Stimulated activated CD8-positive, alpha-beta memory T cell treated with anti-CD3 and anti-CD28 coated beads, Interleukin-7, amount 100 ng/mL, for 1 hour (primary cell): ENCODE measurements around the gene SCYGR5.
"Not testable (repeated sequence)": the region's sequence is repeated elsewhere in the genome, so short reads cannot be mapped to it uniquely, and the experiment has no call there.

Experiments
- DNase-seq, 2 donors: peaks; one replicate each; pipeline ENCODE4 v3.0.0-alpha.2; 2020; ENCODE audit warnings: low read depth in 2 of 2

SCYGR5 gene

GRCh38 chr2:227673620-227674019, 7.0 kb downstream of the SCYGR5 start:
- DNase-seq: not testable (repeated sequence)

DNA sequence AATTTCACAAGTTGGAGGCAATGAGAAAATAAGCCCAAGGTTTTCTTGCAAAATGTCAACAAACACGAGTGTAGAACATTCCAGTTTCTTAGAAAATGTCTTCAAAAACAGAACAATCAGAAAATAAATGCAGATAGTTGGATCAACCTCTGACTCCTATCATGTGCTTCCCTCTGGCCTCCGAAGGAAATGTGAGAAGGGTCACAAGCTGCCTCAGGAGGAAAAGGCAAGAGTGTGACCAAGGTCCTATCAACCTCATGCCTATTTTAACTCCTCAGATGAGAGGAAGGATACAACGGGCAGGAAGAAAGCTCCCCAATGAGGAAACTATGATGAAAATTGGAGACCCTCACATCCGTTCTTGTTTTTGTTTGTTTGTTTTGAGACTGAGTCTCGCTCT, 7.9 kb downstream of the SCYGR5 start:
- DNase-seq: no peak

DNA sequence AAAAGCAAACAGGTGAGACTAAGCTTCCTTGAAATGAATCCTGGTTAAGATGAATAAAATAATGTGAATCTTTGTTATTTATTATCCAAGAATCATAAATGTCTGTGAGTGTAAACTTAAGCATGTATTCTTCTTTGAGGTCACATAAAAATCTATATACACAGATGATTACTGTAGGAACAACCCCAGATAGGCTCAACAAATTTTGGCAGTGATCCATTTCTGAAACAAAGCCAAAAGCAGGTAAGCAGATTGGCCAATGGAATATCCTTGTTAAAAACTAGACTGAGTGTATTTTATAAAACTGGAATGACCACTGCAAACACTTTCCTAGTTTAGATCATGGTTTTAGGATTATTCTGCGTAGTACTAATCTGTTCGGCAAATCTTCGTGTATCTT, 11.3 kb downstream of the SCYGR5 start:
- DNase-seq: no peak

- no peak for DNase-seq
Observed at GRCh38 chr2:227684258-227684657, 17.7 kb downstream of the SCYGR5 start.

DNA sequence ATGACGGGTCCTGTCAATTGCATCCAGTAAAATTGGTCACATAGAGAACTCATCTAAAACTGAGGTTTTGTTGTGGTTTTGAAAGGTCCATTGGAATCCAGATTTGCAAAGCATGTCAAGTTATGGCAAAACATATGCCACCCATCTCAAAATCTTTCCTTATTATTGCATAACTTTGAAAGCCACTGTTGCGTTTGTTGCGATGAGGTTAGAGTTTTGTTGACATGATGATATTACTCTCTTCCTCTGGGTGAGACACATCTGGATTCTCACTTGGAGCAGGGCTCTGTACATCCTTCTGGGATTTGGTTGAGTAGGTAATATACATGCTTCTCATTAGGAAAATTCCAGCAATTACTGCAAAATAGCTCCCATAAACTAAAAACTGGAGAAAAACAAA, 20.6 kb downstream of the SCYGR5 start:
- no peak for DNase-seq

DNA sequence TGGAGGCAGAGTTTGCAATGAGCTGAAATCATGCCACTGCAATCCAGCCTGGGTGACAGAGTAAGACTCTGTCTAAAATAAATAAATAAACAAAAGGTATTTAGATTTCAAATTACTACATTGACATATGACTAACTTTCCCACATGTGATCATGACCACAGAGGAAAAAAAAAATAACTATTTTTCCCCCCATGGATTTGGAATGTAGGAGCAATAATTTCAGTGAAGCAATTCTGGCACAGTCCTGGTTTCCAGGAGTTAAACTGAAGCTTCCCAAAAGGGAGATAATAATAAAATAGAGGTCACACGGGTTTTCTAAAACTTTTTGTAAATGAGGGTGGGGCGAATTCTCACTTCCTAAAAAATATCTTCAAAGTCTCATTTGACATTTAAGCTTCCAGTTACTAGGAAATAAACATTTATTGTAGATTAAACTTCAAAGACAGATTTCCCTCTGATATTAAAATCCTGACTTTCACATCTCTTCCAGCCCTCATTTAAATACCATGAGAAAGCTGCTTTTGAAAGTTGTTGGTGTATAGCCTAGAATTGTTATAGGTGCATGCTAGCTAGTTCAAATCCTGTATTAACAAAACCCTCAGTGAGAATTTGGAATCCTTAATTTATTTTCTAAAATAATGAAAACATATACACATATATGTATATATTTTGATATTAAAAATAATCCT, 30.5 kb downstream of the SCYGR5 start:
- DNase-seq: no peak

GRCh38 chr2:227701556-227701955, 35.0 kb downstream of the SCYGR5 start:
- DNase-seq: no peak

DNA sequence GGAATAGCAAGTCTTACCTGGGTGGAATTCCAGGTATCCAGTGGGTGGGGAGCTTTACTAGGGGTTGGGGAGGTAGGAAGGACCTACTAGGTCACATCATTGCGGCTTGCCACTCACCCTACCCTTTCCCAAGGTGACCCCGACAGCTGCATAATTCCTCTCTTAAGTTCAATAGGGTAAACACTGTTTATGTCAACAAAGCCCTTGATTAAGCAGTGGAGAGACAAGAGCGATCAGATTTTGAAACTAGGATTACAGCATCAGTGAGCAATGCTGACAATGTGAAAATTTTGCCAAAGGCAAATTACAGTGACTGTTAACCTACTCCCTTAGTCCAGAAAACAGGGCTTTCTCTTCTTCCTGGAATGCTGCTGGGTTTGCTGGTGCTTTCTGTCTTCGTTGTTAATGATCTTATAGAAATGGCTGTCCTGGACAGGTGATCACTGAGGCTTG, 36.7 kb downstream of the SCYGR5 start:
- DNase-seq: no peak

GRCh38 chr2:227703961-227704360, 37.4 kb downstream of the SCYGR5 start:
- no peak for DNase-seq

DNA sequence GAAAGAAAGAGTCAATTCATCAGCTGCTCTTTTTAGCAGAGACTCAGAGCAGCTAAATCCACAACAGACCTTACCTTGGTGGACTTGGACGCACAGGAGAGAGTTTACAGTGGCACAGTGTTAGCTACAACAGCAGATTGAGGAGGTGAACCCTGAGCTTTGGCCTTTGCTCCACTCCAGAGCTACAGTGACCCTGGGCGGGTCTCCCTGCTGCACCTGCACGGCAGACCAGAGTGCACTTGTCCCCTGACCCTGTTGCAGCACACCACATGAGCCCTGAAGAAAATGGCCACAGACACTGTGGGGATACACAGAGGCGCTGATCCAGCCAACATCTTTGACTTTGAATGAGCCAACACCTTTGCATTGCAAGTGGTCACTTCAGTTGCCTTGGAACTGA, 40.3 kb downstream of the SCYGR5 start:
- no peak for DNase-seq

DNA sequence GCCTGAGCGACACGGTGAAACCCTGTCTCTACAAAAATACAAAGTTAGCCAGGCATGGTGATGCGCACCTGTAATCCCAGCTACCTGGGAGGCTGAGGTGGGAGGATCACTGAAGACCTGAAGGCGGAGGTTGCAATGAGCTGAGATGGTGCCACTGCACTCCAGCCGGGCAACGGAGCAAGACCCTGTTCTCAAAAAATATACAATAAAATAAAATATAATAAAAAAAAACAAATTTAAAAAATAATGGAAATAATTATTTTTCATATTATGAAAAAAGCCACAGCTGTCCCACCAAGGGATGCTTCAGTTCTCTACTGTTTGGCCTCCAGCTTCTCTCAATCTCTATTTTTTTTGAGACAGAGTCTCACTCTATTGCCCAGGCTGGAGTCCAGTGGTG, 40.8 kb downstream of the SCYGR5 start:
- DNase-seq: no peak

- no peak for DNase-seq
Observed at GRCh38 chr2:227710986-227711385, 44.4 kb downstream of the SCYGR5 start.

DNA sequence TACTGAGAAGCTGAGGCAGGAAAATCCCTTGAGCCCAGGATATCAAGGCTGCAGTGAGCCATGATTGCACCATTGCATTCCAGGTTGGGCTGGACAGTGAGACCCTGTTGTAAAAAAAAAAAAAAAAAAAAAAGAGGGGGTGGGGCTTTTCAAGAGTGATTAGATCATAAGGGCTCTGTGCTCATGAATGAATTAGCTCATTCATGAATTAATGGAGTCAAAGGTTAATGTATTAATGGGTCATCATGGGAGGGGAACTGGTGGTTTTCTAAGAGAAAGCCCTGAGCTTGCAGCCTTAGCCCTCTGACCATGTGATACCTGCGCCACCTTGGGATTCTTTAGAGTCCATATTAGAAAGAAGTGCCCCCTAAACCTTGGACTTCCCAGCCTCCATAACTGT, 46.7 kb downstream of the SCYGR5 start:
- no peak for DNase-seq

DNA sequence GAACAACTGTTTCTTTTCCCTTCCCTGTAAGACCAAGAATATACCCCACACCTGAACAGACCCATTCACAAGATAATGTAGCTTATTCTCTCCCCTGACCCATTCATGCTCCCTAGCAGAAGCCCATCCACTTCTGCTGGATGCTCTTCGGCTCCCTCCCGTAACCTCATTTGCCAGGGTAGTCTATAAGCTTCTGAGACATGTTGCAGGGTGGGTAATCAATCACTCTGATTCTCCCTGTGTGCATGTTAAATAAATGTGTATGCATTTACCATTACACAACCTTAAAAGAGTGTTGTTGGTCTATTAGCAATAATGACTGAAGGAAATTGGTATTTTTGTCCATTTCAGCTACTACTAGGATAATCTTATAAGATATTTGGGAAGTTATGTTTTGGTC, 49.9 kb downstream of the SCYGR5 start:
- no peak for DNase-seq
